VCaP (cell line): Measurements from ENCODE around the gene CREBL2.
"Not testable (repeated sequence)": the region's sequence is repeated elsewhere in the genome, so short reads cannot be mapped to it uniquely, and the experiment has no call there.

Experiments used
- H3K27ac ChIP-seq: fragments of 450-650 bp; 2 replicates; pipeline ENCODE4 v1.5.1; 2017
- TF ChIP-seq, protein P1 (sequence below): fragments of 450-650 bp; conservative IDR thresholded peaks from 2 replicates; pipeline ENCODE4 v1.5.1; 2017; ENCODE audit warnings: mild to moderate bottlenecking, moderate library complexity

Gene CREBL2

DNA sequence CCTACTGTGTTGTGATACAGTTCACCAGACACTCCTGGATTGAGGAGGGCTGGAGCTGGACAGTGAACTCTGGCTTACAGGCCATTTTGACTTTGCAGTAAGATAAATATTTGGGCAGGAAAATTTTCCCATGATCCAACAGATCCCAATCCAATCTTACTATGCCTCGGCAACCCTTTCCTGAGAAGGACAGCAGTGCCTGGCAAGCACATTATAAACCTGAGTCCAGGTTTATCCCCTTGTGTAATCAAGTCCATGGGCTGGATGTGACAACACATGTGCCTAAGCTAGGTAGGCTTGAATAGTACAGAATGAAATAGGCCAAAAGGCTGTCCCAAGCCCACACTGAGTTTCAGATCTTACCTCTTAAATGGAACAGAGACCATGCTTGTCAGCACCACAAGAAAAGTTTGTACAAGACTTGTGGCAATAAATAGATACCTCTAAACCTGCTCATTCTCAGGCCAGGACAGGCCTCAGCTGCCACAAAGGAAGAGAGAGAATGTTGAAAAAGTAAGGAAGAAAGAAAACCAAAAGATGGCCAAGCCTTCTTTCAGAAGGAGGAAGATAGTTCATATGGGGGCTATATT lies 34.9 kb downstream of the CREBL2 start:
- TF ChIP-seq, protein P1, sequence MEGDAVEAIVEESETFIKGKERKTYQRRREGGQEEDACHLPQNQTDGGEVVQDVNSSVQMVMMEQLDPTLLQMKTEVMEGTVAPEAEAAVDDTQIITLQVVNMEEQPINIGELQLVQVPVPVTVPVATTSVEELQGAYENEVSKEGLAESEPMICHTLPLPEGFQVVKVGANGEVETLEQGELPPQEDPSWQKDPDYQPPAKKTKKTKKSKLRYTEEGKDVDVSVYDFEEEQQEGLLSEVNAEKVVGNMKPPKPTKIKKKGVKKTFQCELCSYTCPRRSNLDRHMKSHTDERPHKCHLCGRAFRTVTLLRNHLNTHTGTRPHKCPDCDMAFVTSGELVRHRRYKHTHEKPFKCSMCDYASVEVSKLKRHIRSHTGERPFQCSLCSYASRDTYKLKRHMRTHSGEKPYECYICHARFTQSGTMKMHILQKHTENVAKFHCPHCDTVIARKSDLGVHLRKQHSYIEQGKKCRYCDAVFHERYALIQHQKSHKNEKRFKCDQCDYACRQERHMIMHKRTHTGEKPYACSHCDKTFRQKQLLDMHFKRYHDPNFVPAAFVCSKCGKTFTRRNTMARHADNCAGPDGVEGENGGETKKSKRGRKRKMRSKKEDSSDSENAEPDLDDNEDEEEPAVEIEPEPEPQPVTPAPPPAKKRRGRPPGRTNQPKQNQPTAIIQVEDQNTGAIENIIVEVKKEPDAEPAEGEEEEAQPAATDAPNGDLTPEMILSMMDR: no peak
- H3K27ac ChIP-seq: no peak overlapping the region

DNA sequence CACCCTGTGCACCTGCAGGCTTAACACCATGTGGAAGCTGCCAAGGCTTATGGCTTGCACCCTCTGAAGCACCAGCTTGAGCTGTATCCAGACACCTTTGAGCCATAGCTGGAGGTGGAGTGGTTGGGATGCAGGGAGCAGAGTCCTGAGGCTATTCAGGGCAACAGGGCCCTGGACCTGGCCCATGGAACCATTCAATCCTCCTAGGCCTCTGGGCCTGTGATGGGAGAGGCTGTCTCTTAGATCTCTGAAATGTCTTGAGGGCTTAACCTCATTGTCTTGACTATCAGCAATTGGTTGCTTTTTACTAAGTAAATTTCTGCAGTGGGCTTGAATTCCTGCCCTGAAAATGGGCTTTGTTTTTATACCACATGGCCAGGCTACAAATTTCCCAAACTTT lies 36.6 kb downstream of the CREBL2 start:
- no peak overlapping the region for H3K27ac ChIP-seq
- TF ChIP-seq, protein P1: no peak

DNA sequence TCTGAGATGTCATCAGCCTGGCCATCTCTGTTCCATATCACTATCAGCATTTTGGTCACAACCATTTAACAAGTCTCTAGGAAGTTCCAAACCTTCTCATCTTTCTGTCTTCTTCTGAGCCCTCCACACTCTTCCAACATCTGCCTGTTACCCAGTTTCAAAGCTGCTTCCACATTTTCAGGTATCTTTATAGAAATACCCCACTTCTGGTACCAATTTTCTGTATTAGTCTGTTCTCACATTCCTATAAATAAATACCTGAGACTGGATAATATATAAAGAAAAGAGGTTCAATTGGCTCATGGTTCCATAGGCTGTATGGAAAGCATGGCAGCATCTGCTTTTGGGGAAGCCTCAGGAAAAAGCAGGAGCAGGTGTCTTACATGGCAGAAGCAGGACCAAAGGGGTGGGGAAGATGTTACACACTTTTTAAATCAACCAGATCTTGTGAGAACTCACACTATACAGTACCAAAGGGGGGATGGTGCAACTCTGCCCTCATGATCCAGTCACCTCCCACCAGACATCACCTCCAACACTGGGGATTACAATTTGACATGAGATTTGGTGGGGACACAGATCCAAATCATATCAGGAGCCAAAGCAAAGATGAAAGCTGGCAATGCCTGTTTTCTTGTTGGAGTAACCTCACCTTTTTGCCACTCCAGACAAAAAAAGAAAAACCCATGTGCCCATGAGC lies 37.4 kb downstream of the CREBL2 start:
- TF ChIP-seq, protein P1: no peak
- H3K27ac ChIP-seq: no peak overlapping the region

DNA sequence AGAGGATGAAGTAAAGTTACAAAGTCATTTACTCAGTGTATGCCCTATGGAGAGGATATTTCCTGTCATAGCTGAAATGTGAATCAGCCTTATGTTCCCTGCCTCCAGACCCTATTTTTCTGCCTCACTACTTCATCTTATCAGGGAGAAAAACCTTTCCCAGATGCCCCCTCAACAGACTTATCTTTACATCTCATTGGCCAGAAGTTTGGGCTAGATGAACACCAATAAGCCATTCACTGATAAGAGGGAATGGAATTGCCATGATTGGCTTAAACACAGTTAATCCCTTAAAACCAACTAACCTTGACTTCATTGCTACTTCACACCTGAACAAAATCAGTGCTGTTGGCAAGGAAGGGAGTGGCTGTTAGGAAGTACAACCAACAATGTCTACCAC lies 40.1 kb downstream of the CREBL2 start:
- TF ChIP-seq, protein P1: no peak
- no peak overlapping the region for H3K27ac ChIP-seq

DNA sequence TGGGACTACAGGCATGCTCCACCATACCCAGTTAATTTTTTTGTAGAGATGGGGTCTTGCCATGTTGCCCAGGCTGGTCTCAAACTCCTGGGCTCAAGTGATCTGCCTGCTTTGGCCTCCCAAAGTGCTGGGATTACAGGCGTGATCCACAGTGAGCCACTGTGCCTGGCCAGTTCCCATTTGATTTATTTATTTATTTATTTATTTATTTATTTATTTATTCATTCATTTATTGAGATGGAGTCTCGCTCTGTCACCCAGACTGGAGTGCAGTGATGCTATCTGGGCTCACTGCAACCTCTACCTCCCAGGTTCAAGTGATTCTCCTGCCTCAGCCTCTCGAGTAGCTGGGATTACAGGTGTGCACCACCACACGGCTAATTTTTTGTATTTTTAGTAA lies 41.0 kb downstream of the CREBL2 start:
- H3K27ac ChIP-seq: not testable (repeated sequence)

DNA sequence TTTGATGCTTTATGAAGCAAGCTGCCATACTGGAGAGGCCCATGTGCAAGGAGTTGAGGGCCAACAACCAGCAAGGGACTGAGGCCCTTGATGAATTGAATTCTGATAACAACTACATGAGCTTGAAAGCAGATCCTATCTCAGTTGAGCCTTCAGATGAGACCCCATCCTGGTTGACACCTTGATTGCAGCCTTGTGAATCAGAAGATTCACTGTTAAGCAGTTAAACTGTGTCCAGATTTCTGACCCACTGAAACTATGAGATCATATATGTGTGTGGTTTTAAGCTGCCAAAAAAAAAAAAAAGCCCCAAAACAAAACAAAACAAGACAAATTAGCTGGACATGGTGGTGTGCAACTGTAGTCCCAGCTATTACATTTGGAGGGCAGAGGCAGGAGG lies 42.2 kb downstream of the CREBL2 start:
- TF ChIP-seq, protein P1: no peak

DNA sequence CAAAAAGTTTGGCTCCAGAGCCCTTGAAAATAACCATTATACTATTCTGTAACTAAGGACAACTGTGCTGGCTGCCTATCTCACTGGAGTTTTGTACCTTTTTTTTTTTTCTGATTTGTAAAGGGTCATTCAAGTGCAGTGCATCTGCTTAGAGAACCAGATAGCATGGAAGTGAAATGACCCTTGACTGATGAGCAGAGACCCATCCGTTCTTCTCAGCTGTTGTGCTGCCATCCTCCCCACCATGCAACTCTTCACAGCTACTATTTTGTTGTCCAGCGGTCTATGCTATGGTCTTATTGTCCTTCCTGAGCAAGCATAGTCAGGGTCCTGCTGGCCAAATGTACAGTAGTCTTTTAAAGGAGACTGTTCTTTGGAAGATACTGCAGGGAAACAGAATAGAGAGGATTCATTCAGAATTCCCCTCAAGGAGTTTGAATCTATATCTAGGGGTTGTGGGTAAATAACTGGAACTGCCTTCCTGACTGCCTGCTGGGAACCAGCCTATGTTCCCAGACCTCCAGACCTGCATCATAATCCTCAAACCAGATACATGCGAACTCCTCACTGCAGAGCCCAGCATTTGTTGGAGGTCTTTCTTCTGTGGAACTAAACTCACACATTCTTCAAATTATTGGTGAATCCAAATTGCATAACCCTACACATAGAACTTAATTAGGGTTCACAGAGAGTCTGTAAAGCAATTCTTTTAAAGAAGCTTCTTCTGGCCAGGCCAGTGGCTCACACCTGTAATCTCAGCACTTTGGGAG lies 43.2 kb downstream of the CREBL2 start:
- no peak overlapping the region for H3K27ac ChIP-seq
- TF ChIP-seq, protein P1: no peak

More for the DNA sequence above, 42.2 kb downstream of the CREBL2 start:
- no peak overlapping the region for H3K27ac ChIP-seq
